ENCODE data around the gene NUPR1. TPM values are rescaled to one million over a fixed set of nuclear protein-coding genes. Genes with fewer than 3 reads are reported as not detected.

NUPR1 gene
- polyA plus RNA-seq, 1 donor from 2014 or later: not detected

GRCh38 chr16:28498666-28499381 is 40.0 kb downstream of the NUPR1 start:
- no peaks in the 10 kb centered on the region for H3K79me2 ChIP-seq (replicated peaks; ENCODE audit: insufficient read depth, low read length)
- TF ChIP-seq TAF1 (IDR thresholded peaks at IDR 0.05; ENCODE audit: low read depth) (no peak), RAD21 (conservative IDR thresholded peaks at IDR 0.05) (no peak)
- no peak overlapping the region for H3K9ac ChIP-seq (ENCODE audit: low read length)
- H3K9me3 ChIP-seq (ENCODE audit: low read length): no peaks in the 10 kb centered on the region
- H3F3A ChIP-seq (ENCODE audit: insufficient read depth, low read length, poor library complexity, severe bottlenecking): no peaks in the 10 kb centered on the region
- H2AFZ ChIP-seq (ENCODE audit: low read depth, low read length): no peak overlapping the region
- H3K27ac ChIP-seq (ENCODE audit: low read length): no peak overlapping the region
- H3K36me3 ChIP-seq (ENCODE audit: insufficient read depth, low read length): no peaks in the 10 kb centered on the region
- H4K20me1 ChIP-seq (ENCODE audit: insufficient read depth): no peaks in the 10 kb centered on the region
- H3K9me2 ChIP-seq (ENCODE audit: insufficient read depth, low read length): no peaks in the 10 kb centered on the region
- H3K27me3 ChIP-seq (ENCODE audit: insufficient read depth, low read depth, low read length): no peaks in the 10 kb centered on the region
- no peak overlapping the region for H3K4me2 ChIP-seq (ENCODE audit: low read length)
- no peak overlapping the region for H3K4me3 ChIP-seq (ENCODE audit: low read length)

GRCh38 chr16:28497861-28498599 is 40.7 kb downstream of the NUPR1 start:
- no peaks in the 10 kb centered on the region for H3K79me2 ChIP-seq (replicated peaks; ENCODE audit: insufficient read depth, low read length)
- TF ChIP-seq EZH2 (IDR thresholded peaks at IDR 0.05; ENCODE audit: borderline replicate concordance, insufficient read depth, low read length, poor library complexity, severe bottlenecking) (no peak), EP300 (conservative IDR thresholded peaks at IDR 0.05; ENCODE audit: poor library complexity, severe bottlenecking) (no peak), MXI1 (conservative IDR thresholded peaks at IDR 0.05; ENCODE audit: poor library complexity, severe bottlenecking) (no peak)
- no peaks in the 10 kb centered on the region for H3K36me3 ChIP-seq (ENCODE audit: insufficient read depth, low read length)
- no peak overlapping the region for H3K4me2 ChIP-seq (ENCODE audit: low read length)
- H3K27me3 ChIP-seq (ENCODE audit: insufficient read depth, low read depth, low read length): no peaks in the 10 kb centered on the region
- no peaks in the 10 kb centered on the region for H3K9me3 ChIP-seq (ENCODE audit: low read length)
- H3K9ac ChIP-seq (ENCODE audit: low read length): no peak overlapping the region
- H2AFZ ChIP-seq (ENCODE audit: low read depth, low read length): no peak overlapping the region
- H3F3A ChIP-seq (ENCODE audit: insufficient read depth, low read length, poor library complexity, severe bottlenecking): no peaks in the 10 kb centered on the region
- H3K4me3 ChIP-seq (ENCODE audit: low read length): no peak overlapping the region
- no peak overlapping the region for H3K27ac ChIP-seq (ENCODE audit: low read length)
- no peaks in the 10 kb centered on the region for H4K20me1 ChIP-seq (ENCODE audit: insufficient read depth)
- no peaks in the 10 kb centered on the region for H3K9me2 ChIP-seq (ENCODE audit: insufficient read depth, low read length)

DNA sequence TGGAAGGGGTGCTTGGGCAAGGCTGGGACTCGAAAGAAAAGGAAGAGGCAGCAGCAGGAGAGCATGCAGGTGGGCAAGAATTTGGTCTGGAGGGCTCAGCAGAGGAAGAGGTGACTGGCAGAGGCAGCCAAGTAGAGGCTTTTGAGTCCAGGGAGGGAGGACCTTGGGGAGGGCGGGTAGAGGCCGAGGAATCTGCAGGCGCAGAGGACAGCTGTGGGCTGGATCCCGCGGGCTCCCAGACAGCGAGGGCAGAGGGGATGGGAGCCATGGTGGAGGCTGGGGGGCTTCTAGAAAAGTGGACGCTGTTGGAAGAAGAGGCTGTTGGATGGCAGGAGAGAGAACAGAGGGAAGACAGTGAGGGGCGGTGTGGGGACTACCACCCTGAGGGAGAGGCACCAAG is 41.4 kb downstream of the NUPR1 start:
- H2AFZ ChIP-seq (ENCODE audit: low read depth, low read length): no peak overlapping the region
- no peaks in the 10 kb centered on the region for H4K20me1 ChIP-seq (ENCODE audit: insufficient read depth)
- no peak overlapping the region for H3K4me2 ChIP-seq (ENCODE audit: low read length)
- no peak overlapping the region for H3K4me3 ChIP-seq (ENCODE audit: low read length)
- no peaks in the 10 kb centered on the region for H3K36me3 ChIP-seq (ENCODE audit: insufficient read depth, low read length)
- H3K9me2 ChIP-seq (ENCODE audit: insufficient read depth, low read length): no peaks in the 10 kb centered on the region
- H3K79me2 ChIP-seq (replicated peaks; ENCODE audit: insufficient read depth, low read length): no peaks in the 10 kb centered on the region
- no peaks in the 10 kb centered on the region for H3F3A ChIP-seq (ENCODE audit: insufficient read depth, low read length, poor library complexity, severe bottlenecking)
- H3K27ac ChIP-seq (ENCODE audit: low read length): no peak overlapping the region
- TF ChIP-seq TAF1 (IDR thresholded peaks at IDR 0.05; ENCODE audit: low read depth) (no peak), SMC3 (conservative IDR thresholded peaks at IDR 0.05; ENCODE audit: poor library complexity) (no peak), EZH2 (IDR thresholded peaks at IDR 0.05; ENCODE audit: borderline replicate concordance, insufficient read depth, low read length, poor library complexity, severe bottlenecking) (no peak), CTCF (IDR thresholded peaks at IDR 0.05; ENCODE audit: poor library complexity, severe bottlenecking) (no peak), RAD21 (conservative IDR thresholded peaks at IDR 0.05) (no peak), MXI1 (conservative IDR thresholded peaks at IDR 0.05; ENCODE audit: poor library complexity, severe bottlenecking) (no peak)
- TF ChIP-seq, protein P1, sequence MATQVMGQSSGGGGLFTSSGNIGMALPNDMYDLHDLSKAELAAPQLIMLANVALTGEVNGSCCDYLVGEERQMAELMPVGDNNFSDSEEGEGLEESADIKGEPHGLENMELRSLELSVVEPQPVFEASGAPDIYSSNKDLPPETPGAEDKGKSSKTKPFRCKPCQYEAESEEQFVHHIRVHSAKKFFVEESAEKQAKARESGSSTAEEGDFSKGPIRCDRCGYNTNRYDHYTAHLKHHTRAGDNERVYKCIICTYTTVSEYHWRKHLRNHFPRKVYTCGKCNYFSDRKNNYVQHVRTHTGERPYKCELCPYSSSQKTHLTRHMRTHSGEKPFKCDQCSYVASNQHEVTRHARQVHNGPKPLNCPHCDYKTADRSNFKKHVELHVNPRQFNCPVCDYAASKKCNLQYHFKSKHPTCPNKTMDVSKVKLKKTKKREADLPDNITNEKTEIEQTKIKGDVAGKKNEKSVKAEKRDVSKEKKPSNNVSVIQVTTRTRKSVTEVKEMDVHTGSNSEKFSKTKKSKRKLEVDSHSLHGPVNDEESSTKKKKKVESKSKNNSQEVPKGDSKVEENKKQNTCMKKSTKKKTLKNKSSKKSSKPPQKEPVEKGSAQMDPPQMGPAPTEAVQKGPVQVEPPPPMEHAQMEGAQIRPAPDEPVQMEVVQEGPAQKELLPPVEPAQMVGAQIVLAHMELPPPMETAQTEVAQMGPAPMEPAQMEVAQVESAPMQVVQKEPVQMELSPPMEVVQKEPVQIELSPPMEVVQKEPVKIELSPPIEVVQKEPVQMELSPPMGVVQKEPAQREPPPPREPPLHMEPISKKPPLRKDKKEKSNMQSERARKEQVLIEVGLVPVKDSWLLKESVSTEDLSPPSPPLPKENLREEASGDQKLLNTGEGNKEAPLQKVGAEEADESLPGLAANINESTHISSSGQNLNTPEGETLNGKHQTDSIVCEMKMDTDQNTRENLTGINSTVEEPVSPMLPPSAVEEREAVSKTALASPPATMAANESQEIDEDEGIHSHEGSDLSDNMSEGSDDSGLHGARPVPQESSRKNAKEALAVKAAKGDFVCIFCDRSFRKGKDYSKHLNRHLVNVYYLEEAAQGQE (IDR thresholded peaks at IDR 0.05; ENCODE audit: borderline replicate concordance): no peak
- no peak overlapping the region for H3K9ac ChIP-seq (ENCODE audit: low read length)
- H3K9me3 ChIP-seq (ENCODE audit: low read length): no peaks in the 10 kb centered on the region
- H3K27me3 ChIP-seq (ENCODE audit: insufficient read depth, low read depth, low read length): no peaks in the 10 kb centered on the region
